Thyroid gland (tissue), 4 donors: ENCODE measurements around the gene IFT57.

Experiments used
- POLR2A ChIP-seq, 2 donors: fragments of 450-650 bp; IDR thresholded peaks; one replicate each; pipeline ENCODE4 v1.6.1; 2017; ENCODE audit warnings: antibody characterized with exemption in 2 of 2, mild to moderate bottlenecking in 2 of 2, moderate library complexity in 1 of 2
- TF ChIP-seq, protein P1 (sequence below), 6 experiments: fragments of 200-600 bp in 3 of 6; fragments of 450-650 bp in 3 of 6; sonication (generic) in 3 of 6; IDR thresholded peaks; one replicate each; pipeline ENCODE4 v1.5.1; 2016 to 2019; ENCODE audit warnings: antibody characterized with exemption in 6 of 6, mild to moderate bottlenecking in 2 of 6, inconsistent platforms in 1 of 6, moderate library complexity in 1 of 6

DNA sequence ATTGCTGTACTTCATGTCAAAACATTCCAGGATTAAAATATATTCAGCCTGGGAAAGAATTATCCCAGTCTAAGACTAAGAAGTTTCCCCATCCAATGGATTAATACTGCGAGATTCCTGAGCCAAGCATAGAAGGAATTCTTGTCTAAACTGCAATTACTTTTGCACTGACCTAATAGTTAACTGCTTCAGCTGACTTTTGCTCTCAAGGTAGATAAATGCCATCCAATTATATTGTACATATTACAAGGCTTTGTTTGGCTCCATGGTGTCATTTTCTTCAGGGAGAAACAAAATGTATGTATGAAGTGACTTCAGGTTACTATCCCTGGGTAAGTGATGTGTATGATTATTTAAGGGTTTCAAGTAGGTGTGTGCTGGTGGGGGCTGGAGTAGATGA is 6.1 kb upstream of the IFT57 start:
- TF ChIP-seq, protein P1, sequence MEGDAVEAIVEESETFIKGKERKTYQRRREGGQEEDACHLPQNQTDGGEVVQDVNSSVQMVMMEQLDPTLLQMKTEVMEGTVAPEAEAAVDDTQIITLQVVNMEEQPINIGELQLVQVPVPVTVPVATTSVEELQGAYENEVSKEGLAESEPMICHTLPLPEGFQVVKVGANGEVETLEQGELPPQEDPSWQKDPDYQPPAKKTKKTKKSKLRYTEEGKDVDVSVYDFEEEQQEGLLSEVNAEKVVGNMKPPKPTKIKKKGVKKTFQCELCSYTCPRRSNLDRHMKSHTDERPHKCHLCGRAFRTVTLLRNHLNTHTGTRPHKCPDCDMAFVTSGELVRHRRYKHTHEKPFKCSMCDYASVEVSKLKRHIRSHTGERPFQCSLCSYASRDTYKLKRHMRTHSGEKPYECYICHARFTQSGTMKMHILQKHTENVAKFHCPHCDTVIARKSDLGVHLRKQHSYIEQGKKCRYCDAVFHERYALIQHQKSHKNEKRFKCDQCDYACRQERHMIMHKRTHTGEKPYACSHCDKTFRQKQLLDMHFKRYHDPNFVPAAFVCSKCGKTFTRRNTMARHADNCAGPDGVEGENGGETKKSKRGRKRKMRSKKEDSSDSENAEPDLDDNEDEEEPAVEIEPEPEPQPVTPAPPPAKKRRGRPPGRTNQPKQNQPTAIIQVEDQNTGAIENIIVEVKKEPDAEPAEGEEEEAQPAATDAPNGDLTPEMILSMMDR (IDR thresholded peaks at IDR 0.05) = no peak
- TF ChIP-seq POLR2A (IDR thresholded peaks at IDR 0.05) = no peak
